MCF 10A (cell line): ENCODE data around the gene CFAP61. TPM values are rescaled to one million over a fixed set of nuclear protein-coding genes. Genes with fewer than 3 reads are reported as not detected.

Experiments
- BruUV-seq: library from RNA; stranded (reverse); fragments of 400-500 nt; replicated peaks from 2 replicates; lab custom pipeline; 2021; lab: Mats Ljungman, UMichigan
- CTCF ChIA-PET: fragments of 300-600 bp; sonication (Branson Sonifier 250); formaldehyde crosslinking; extraction: SDS; loops from one replicate; lab custom pipeline; 2021; ENCODE audit warnings: antibody characterized with exemption, inconsistent platforms; lab: Yijun Ruan, JAX
- POLR2A ChIA-PET: fragments of 300-600, 350-650 bp; sonication (Branson Sonifier 250); formaldehyde crosslinking; extraction: SDS; loops from one replicate; lab custom pipeline; 2020; ENCODE audit warnings: antibody characterized with exemption, inconsistent platforms; lab: Yijun Ruan, JAX
- DNase-seq: peaks from one replicate; pipeline ENCODE4 v3.0.0-alpha.2; 2018; ENCODE audit not compliant: unreplicated experiment
- H3K27ac Mint-ChIP-seq: one replicate; pipeline ENCODE4 v1.8.0; 2022; ENCODE audit warnings: mild to moderate bottlenecking, low read depth, mixed read lengths; ENCODE audit not compliant: unreplicated experiment
- H3K27me3 Mint-ChIP-seq: one replicate; pipeline ENCODE4 v1.8.0; 2022; ENCODE audit warnings: mixed read lengths; ENCODE audit not compliant: insufficient read depth, unreplicated experiment
- H3K36me3 Mint-ChIP-seq: one replicate; pipeline ENCODE4 v1.8.0; 2022; ENCODE audit warnings: mild to moderate bottlenecking, moderate library complexity, mixed read lengths; ENCODE audit not compliant: insufficient read depth, unreplicated experiment
- H3K4me1 Mint-ChIP-seq: one replicate; pipeline ENCODE4 v1.8.0; 2022; ENCODE audit warnings: mixed read lengths; ENCODE audit not compliant: insufficient read depth, unreplicated experiment
- H3K4me3 Mint-ChIP-seq: one replicate; pipeline ENCODE4 v1.8.0; 2022; ENCODE audit warnings: mild to moderate bottlenecking, moderate library complexity, mixed read lengths; ENCODE audit not compliant: unreplicated experiment
- H3K9me3 Mint-ChIP-seq: one replicate; pipeline ENCODE4 v1.8.0; 2022; ENCODE audit warnings: mixed read lengths; ENCODE audit not compliant: unreplicated experiment
- intact Hi-C: fragments of 100-400 bp; cut with micrococcal nuclease; formaldehyde crosslinking; loops from 2 replicates; pipeline ENCODE4 v1.14.1; 2022
- total RNA-seq: library from RNA; stranded (reverse); gene quantifications from 2 replicates; pipeline ENCODE4 v1.2.3, GENCODE V29; 2022
- TF ChIP-seq, protein P1 (sequence below): fragments of 200-600 bp; IDR thresholded peaks from one replicate; pipeline ENCODE4 v1.8.0; 2022; ENCODE audit warnings: antibody characterized with exemption, mild to moderate bottlenecking; ENCODE audit not compliant: unreplicated experiment

The CFAP61 gene
- total RNA-seq, 1 experiment from 2014 or later: 1.5 TPM

DNA sequence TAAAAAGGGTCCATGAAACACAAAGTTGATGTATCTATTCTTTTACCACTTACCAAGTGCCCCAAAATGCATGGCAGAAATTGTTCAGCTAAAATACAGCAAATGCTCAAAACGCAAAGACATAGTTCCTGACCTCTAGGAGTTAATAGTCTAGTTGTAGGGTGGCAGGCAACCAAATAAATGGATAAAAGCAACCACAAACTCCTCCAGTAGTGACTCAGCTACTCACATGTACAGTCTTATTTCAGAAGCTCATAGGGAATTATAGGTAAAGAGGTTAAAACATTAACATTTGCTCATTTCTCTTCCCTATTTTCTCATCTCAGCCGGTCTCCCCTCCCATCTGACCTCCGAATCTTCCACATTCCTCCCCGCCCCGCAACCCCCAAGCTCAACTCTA, 171.6 kb downstream of the CFAP61 start:
- H3K4me1 Mint-ChIP-seq: peaks cover 5% of the 10 kb centered on the region
- DNase-seq: no peak
- no peaks in the 10 kb centered on the region for H3K27me3 Mint-ChIP-seq
- intact Hi-C loops: no loop called here
- H3K27ac Mint-ChIP-seq: no peak overlapping the region
- TF ChIP-seq, protein P1, sequence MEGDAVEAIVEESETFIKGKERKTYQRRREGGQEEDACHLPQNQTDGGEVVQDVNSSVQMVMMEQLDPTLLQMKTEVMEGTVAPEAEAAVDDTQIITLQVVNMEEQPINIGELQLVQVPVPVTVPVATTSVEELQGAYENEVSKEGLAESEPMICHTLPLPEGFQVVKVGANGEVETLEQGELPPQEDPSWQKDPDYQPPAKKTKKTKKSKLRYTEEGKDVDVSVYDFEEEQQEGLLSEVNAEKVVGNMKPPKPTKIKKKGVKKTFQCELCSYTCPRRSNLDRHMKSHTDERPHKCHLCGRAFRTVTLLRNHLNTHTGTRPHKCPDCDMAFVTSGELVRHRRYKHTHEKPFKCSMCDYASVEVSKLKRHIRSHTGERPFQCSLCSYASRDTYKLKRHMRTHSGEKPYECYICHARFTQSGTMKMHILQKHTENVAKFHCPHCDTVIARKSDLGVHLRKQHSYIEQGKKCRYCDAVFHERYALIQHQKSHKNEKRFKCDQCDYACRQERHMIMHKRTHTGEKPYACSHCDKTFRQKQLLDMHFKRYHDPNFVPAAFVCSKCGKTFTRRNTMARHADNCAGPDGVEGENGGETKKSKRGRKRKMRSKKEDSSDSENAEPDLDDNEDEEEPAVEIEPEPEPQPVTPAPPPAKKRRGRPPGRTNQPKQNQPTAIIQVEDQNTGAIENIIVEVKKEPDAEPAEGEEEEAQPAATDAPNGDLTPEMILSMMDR: no peak
- no peak overlapping the region for H3K4me3 Mint-ChIP-seq
- CTCF ChIA-PET: interaction anchor here (1.1 to 1.6 kb wide), 3 partner anchors 13 to 601 kb away, joined by 3 to 8 read pairs (median 4); no protein-coding TSS in a partner anchor
- H3K36me3 Mint-ChIP-seq: no peaks in the 10 kb centered on the region
- H3K9me3 Mint-ChIP-seq: no peaks in the 10 kb centered on the region
- BruUV-seq: no TSS peak
- POLR2A ChIA-PET: interaction anchor here (1.0 kb wide), 1 partner anchor 138 kb away, joined by 4 read pairs; no protein-coding TSS in a partner anchor

DNA sequence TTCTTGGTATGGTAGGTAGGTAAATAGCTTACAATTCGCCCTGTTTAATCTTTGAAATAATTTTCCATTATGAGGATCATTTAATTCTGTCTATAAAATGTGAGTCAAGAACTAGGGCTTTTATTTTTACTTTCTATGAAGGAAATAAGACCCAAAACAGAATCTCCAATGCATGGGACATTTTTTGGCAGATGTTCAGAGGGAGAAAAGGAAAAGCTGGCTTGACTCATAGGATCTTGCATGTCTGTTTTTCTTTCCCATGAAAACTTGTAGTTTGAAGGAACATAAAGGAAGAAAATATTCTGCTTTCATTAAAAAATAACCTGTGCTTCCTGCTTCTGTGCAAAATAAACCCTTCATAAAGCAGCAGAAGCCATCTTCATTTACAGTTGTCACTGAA, 172.5 kb downstream of the CFAP61 start:
- peak; percentile 18 for DNase-seq
- Mint-ChIP-seq H3K4me3 (no peak overlapping the region), H3K9me3 (no peaks in the 10 kb centered on the region), H3K27me3 (no peaks in the 10 kb centered on the region), H3K36me3 (no peaks in the 10 kb centered on the region), H3K4me1 (peaks cover 5% of the 10 kb centered on the region), H3K27ac (no peak overlapping the region)
- intact Hi-C loops: no loop called here
- BruUV-seq: no TSS peak
- POLR2A ChIA-PET: interaction anchor here (1.5 kb wide), 1 partner anchor 54 kb away, joined by 4 read pairs; no protein-coding TSS in a partner anchor
- CTCF ChIA-PET: interaction anchor here (0.5 to 1.6 kb wide), 5 partner anchors 12 to 600 kb away, joined by 3 to 8 read pairs (median 3); no protein-coding TSS in a partner anchor
- TF ChIP-seq, protein P1: no peak

DNA sequence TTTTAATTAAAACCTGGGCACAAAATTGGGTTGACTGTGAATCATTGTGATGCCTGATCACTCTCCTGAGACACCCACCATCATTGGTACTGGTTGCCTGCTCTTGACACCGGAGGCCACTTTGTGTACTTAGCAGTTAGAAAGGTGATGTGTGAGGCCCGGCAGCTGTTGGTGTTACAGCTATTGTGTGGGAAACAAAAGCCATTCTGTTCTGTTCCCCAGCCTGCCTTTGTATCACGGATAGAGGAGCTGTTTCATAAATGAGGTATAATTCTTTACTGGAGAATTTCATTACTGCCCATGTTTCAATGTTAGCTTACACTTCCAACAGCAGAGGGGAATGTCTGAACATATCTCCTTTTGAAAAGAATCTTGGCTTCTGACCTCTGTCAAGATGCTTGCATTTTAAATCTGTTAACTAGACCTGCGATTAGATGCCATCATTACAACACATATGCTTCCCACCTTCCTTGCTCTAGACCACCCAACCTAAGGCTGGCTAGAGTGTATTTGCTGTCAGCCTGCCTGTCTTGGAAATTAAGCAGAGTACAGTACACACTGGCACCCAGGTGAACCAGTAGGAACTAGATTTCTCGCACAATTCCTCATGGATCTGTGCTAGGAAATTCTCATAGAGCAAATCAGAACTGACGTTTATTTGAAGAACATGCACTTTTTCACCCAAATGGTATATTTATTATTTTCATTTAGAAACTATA, 173.2 kb downstream of the CFAP61 start:
- H3K27me3 Mint-ChIP-seq: no peaks in the 10 kb centered on the region
- CTCF ChIA-PET: interaction anchor here (0.5 to 1.6 kb wide), 2 partner anchors 12 to 117 kb away, joined by 3 to 8 read pairs; no protein-coding TSS in a partner anchor
- H3K27ac Mint-ChIP-seq: no peak overlapping the region
- H3K4me1 Mint-ChIP-seq: peaks cover 5% of the 10 kb centered on the region
- no peaks in the 10 kb centered on the region for H3K9me3 Mint-ChIP-seq
- H3K4me3 Mint-ChIP-seq: no peak overlapping the region
- POLR2A ChIA-PET: interaction anchor here (1.5 kb wide), 1 partner anchor 54 kb away, joined by 4 read pairs; no protein-coding TSS in a partner anchor
- intact Hi-C loops: no loop called here
- H3K36me3 Mint-ChIP-seq: no peaks in the 10 kb centered on the region
- TF ChIP-seq, protein P1: no peak
- no TSS peak for BruUV-seq
- DNase-seq: no peak

DNA sequence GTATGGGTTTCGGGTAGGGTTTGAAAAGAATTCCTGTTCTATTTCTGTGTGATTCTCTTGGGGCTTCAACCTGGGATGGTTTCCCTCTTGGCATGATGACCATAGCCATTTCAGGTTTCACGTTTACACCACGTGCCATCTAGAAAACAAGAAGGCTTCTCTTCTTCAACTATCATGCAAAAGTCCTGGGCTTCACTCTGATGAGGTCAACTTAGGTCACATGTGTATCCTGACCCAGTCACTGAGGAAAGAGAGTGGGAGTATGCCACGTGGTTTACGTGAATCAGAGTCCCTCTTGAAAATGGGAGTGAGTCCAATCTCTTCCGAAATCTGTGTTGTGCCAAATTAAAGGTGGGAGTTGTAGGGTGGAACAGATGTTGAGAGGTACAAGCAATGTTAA, 174.2 kb downstream of the CFAP61 start:
- Mint-ChIP-seq H3K27ac (no peak overlapping the region), H3K9me3 (no peaks in the 10 kb centered on the region), H3K4me1 (peaks cover 15% of the 10 kb centered on the region), H3K27me3 (no peaks in the 10 kb centered on the region), H3K36me3 (no peaks in the 10 kb centered on the region), H3K4me3 (no peak overlapping the region)
- BruUV-seq: no TSS peak
- intact Hi-C loops: no loop called here
- no peak for DNase-seq
- ChIA-PET CTCF (interaction anchor here (3.9 kb wide), 1 partner anchor 11 kb away, joined by 30 read pairs; no protein-coding TSS in a partner anchor), POLR2A (no interaction called here)
- TF ChIP-seq, protein P1: no peak
